Activated T-cell treated with anti-CD3 and anti-CD28 coated beads, Interleukin-2, amount 50 U/mL, for 1 hour (primary cell): ENCODE results near the gene PIKFYVE.
"Not testable (repeated sequence)": the region's sequence is repeated elsewhere in the genome, so short reads cannot be mapped to it uniquely, and the experiment has no call there.

Experiments used
- DNase-seq: peaks from one replicate; pipeline ENCODE4 v3.0.0-alpha.2; 2020

The PIKFYVE gene, protein sequence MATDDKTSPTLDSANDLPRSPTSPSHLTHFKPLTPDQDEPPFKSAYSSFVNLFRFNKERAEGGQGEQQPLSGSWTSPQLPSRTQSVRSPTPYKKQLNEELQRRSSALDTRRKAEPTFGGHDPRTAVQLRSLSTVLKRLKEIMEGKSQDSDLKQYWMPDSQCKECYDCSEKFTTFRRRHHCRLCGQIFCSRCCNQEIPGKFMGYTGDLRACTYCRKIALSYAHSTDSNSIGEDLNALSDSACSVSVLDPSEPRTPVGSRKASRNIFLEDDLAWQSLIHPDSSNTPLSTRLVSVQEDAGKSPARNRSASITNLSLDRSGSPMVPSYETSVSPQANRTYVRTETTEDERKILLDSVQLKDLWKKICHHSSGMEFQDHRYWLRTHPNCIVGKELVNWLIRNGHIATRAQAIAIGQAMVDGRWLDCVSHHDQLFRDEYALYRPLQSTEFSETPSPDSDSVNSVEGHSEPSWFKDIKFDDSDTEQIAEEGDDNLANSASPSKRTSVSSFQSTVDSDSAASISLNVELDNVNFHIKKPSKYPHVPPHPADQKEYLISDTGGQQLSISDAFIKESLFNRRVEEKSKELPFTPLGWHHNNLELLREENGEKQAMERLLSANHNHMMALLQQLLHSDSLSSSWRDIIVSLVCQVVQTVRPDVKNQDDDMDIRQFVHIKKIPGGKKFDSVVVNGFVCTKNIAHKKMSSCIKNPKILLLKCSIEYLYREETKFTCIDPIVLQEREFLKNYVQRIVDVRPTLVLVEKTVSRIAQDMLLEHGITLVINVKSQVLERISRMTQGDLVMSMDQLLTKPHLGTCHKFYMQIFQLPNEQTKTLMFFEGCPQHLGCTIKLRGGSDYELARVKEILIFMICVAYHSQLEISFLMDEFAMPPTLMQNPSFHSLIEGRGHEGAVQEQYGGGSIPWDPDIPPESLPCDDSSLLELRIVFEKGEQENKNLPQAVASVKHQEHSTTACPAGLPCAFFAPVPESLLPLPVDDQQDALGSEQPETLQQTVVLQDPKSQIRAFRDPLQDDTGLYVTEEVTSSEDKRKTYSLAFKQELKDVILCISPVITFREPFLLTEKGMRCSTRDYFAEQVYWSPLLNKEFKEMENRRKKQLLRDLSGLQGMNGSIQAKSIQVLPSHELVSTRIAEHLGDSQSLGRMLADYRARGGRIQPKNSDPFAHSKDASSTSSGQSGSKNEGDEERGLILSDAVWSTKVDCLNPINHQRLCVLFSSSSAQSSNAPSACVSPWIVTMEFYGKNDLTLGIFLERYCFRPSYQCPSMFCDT (N-terminal part only)

DNA sequence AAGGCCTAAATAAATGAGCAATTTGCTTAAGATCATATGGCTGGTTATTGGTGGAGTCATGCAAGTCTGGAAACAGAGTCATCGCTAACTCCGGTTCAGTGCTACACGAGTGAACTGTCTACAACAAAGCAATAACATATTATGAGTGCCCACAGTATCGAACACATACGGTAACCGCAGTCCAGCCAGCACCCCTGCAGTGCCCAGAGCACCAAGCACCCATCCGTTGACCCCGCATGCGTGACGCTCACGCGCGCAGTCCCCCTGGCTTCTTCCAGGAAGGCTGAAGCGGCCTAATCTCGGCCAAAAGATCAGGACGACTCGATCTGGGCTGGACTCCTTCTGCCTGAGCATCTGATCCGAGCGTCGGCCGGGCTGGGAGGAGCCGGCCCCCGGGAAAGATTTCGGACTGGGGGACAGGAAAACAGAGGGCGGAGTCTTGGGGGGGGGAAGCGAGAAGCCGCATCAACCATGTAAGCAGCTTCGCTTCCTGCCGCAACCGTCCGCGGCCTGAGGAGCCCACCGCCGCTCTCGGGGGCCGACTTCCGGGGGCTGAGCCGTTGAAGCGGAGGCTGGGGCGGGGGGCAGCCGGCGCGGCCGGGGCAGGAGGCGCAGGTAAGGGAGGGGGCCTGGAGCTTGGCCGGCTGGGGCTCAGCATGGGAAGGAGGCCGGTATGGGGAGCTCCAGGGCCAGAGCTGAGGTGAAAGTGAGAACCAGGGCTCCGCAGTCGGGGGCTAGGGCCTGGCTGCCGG is at the start of gene PIKFYVE:
PIKFYVE (plus strand) TSS at position 455 of the 752 bp plus-strand sequence. CDS start 5,265 bp downstream, outside the sequence.
- DNase-seq = peak; percentile 82

DNA sequence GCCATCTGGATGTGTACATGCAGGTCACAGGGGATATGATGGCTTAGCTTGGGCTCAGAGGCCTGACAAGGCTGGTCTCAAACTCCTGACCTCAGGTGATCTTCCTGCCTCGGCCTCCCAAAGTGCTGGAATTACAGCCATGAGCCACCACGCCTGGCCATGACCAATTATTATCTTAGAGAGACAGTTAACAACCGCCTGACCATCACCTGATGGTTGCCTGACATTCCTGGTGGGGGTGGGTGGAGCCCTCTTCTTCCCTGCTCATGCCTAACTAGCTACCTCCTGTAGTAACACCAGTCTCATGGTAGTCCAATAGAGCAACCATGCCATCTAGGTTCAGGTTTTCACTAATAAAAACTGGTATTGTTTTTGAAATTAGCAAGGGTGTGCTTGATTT is 44.2 kb upstream of the PIKFYVE start:
- DNase-seq = not testable (repeated sequence)

DNA sequence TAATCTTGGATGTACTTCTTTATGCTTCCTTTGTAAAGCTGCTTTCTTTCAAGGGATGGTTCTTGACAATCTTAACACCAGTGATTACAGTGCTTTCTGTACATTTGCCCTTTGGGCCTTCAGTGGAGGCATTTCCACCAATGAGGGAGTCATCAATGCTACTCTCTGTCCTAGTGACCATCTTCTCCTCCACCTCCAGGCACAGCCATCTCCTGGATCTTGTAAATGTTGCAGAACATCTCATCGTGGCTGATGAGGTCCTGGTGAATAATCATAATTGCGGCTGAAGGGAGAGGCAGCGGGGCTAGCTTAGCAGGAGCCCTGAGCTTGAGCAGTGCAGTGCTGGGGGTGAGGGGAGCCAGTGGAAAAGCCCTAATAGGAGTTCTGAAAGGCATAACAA is 43.7 kb upstream of the PIKFYVE start:
- no peak for DNase-seq

- DNase-seq = no peak
These were observed 41.3 kb upstream of the PIKFYVE start for GRCh38 chr2:208224802-208225201.

GRCh38 chr2:208227581-208228232 is 38.3 kb upstream of the PIKFYVE start:
- DNase-seq = no peak

- DNase-seq = no peak
These were observed 37.6 kb upstream of the PIKFYVE start for GRCh38 chr2:208228476-208228875.

- DNase-seq = no peak
These were observed 31.3 kb upstream of the PIKFYVE start for GRCh38 chr2:208234786-208235185.

GRCh38 chr2:208235860-208236259 is 30.2 kb upstream of the PIKFYVE start:
- DNase-seq = no peak

GRCh38 chr2:208239770-208240493 is 26.1 kb upstream of the PIKFYVE start:
- DNase-seq = no peak

GRCh38 chr2:208240619-208241209 is 25.3 kb upstream of the PIKFYVE start:
- DNase-seq = no peak

DNA sequence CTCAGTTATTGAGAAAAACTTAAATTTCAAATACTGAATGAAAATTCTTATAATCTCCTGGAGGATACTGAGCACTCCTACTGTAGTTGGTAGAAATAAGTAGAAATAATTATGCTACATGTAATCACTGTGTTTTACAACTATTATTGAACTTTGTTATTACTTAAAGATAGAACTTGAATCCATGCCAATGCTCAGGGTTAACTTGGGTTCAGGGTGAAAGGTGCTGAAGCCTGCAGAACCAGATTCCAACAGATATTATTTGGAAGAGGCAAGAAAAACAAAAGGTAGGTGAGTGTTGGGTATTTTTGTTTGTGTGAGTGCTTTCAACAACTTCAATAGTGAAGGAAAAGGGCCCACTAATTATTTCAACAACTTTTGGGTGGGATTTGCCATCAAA is 21.6 kb upstream of the PIKFYVE start:
- no peak for DNase-seq

DNA sequence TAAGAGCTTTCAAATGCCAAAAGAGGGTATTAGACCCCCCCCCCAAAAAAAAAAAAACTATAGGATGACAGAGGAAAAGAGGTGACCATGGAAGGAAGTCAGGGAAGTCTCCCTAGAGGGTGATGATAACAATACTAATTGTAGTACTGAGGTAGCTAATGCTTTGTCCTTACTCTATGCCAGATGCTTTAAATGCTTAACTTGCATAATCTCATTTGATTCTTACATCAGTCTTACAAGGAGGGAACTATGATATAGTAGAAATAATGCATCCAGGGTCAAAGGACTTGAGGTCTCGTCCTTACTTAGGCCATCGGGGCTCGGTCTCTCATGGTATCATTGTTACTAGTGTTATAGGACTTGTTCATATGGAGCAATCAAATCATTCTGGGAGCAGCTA is 20.3 kb upstream of the PIKFYVE start:
- DNase-seq = no peak

DNA sequence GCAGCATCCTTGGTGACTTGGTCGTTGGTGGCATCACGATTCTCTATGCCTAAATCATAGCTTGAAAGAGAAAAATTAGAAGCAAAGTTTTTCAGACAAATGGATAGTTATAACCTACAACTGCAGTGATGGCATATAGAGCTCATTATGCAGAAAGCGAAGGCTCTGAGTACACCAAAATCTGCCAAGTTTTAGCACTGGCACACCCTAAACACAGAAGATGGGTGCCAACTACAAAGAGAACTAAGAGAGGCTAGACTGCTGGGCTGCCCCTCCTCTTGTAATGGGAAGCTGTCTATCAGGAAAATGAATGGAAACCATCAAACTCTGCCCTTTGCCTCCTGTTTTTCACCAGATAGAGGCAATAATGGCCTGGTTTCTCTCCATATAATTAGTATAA is 17.5 kb upstream of the PIKFYVE start:
- no peak for DNase-seq

DNA sequence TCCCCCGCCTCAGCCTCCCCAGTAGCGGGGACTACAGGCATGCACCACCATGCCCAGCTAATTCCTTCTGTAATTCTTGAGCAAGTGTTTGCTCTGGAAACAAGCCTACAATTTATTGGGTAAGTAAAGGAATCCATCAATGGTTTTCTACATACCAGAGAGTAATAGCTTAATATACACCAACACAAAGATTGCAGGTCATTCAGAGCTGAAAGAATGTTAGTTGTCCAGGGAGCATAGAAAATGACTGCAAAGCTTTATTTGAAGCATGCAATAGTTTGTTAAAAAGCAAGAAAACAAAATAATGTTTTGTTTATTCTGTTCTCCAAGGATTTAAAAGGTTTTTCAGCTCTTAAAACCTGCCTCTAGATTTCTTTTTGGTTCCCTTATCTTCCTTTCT is 16.8 kb upstream of the PIKFYVE start:
- no peak for DNase-seq

GRCh38 chr2:208250388-208250787 is 15.7 kb upstream of the PIKFYVE start:
- DNase-seq = no peak

DNA sequence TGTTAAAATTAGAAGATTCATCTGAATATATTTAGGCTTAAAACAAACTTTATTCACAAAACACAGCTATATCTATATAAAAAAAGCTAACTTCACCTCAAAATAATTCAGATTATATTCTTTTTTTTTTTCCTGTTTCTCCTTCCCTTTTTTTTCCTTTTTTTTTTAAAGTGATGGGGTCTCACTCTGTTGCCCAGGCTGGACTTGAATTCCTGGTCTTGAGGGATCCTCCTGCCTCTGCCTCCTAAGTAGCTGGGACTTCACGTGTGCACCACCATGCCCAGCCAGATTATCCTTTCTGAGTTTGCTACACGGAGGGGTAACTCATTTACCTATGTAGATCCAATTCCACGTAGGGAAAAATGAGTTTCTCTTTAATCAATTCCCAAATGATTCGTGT is 15.0 kb upstream of the PIKFYVE start:
- no peak for DNase-seq

GRCh38 chr2:208252716-208253492 is 13.2 kb upstream of the PIKFYVE start:
- no peak for DNase-seq

GRCh38 chr2:208253600-208254117 is 12.4 kb upstream of the PIKFYVE start:
- no peak for DNase-seq

DNA sequence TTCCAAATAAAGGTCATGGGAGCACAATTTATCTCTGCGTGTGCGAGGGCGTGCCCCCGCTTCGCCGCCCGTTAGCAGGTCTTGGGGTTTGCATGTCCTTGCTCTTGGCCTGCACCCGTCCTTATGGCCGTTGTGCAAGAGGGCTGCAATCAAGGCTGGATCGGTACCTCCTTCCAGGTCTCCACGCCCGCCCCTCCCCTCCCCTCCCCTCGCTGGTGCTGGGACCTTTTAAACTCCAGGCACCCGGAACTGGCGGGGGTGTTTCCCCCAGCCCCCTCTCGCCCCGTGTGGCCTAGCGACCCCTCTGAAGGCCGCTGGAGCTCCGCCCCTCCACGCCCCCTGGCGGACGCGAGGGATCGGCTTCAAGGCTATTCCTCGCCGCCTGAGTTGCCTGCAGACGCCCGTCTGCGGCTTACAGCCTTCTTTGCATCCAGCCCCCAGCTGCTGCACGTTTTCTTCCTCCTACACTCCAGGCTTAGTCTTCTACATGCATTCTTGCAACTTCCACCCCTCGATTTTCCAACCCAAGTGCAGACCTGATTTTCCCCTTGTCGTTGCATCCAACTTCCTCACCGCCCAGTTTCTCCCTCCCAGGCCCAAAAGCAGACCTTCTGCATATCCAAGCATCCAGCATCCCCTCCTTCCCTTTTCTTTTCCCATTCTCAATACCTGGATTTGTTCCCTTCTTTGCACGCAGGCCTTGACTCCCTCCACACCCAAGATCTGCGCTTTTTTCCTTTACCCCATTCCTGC is 11.8 kb upstream of the PIKFYVE start:
- peak; percentile 83 for DNase-seq
